K562 (cell line): Measurements from ENCODE around the gene MS4A6E. TPM values are rescaled to one million over a fixed set of nuclear protein-coding genes. Genes with fewer than 3 reads are reported as not detected.

ENCODE experiments used
- ATAC-seq: fragments of 200-7000 bp; cut with Tn5 transposase; 3 replicates; pipeline ENCODE4 v1.9.1; 2020; ENCODE audit warnings: moderate library complexity
- BruUV-seq: library from RNA; stranded (reverse); fragments of 400-500 nt; replicated peaks from 2 replicates; lab custom pipeline; 2021; lab: Mats Ljungman, UMichigan
- CTCF ChIA-PET: fragments of 300-600 bp; formaldehyde crosslinking; extraction: SDS; loops from one replicate; lab custom pipeline; 2021; ENCODE audit warnings: low intra/inter-chr PET ratio; lab: Yijun Ruan, JAX
- POLR2A ChIA-PET: fragments of 300-600, 350-650 bp; sonication (Branson Sonifier 250); formaldehyde crosslinking; extraction: SDS; loops from one replicate; lab custom pipeline; 2021; ENCODE audit warnings: antibody characterized with exemption, inconsistent platforms; lab: Yijun Ruan, JAX
- DNase-seq, 4 experiments: peaks; one replicate each; pipeline versions ENCODE4 v3.0.0 to v3.0.0-alpha.2; 2011 to 2018; ENCODE audit warnings: low spot score in 3 of 4, mixed read lengths in 3 of 4; ENCODE audit errors: extremely low read depth in 1 of 4
- FAIRE-seq: peaks from 2 replicates; lab custom pipeline; 2011; peaks lifted over from hg19 to GRCh38; lab: Jason Lieb, UNC
- H2AFZ ChIP-seq: 2 replicates; pipeline ENCODE4 v1.6.0; 2011; ENCODE audit warnings: low read depth, low read length, control low read depth, inconsistent platforms
- H3K27ac ChIP-seq: fragments of 200-600 bp; 3 replicates; pipeline ENCODE4 v1.8.0; 2011; ENCODE audit warnings: low read depth, mild to moderate bottlenecking, control low read depth, inconsistent platforms, low read length, moderate library complexity, mixed read lengths; ENCODE audit errors: extremely low read depth
- H3K27me3 ChIP-seq, 2 experiments: fragments of 300-600 bp in 1 of 2; 2 replicates in 1 of 2; 3 replicates in 1 of 2; pipeline versions ENCODE4 v1.6.0 to v1.8.0; 2011; ENCODE audit warnings: inconsistent platforms in 2 of 2, low read length in 2 of 2, mild to moderate bottlenecking in 1 of 2, mixed read lengths in 1 of 2, moderate library complexity in 1 of 2; ENCODE audit not compliant: control insufficient read depth in 2 of 2, insufficient read depth in 2 of 2
- H3K36me3 ChIP-seq: fragments of 300-600 bp; 3 replicates; pipeline ENCODE4 v1.8.0; 2011; ENCODE audit warnings: mild to moderate bottlenecking, low read length, inconsistent platforms; ENCODE audit not compliant: control insufficient read depth, insufficient read depth
- H3K4me1 ChIP-seq, 2 experiments: fragments of 200-600 bp in 1 of 2; replicated peaks in 1 of 2; 2 replicates in 1 of 2; 3 replicates in 1 of 2; pipeline versions ENCODE4 v1.5.1 to v1.8.0; 2011; ENCODE audit warnings: inconsistent platforms in 2 of 2, low read length in 2 of 2, mild to moderate bottlenecking in 1 of 2, mixed read lengths in 1 of 2, moderate library complexity in 1 of 2; ENCODE audit not compliant: control insufficient read depth in 2 of 2, insufficient read depth in 2 of 2
- H3K4me2 ChIP-seq: 2 replicates; pipeline ENCODE4 v1.6.1; 2011; ENCODE audit warnings: low read length, control low read depth, inconsistent platforms, mixed read lengths; ENCODE audit not compliant: insufficient read depth
- H3K4me3 ChIP-seq: fragments of 200-600 bp; sonication (generic), shearing (Covaris generic); 2 replicates; pipeline ENCODE4 v1.5.1; 2016; ENCODE audit warnings: control low read depth, inconsistent platforms
- H3K79me2 ChIP-seq: fragments of 200-600 bp; 3 replicates; pipeline ENCODE4 v1.8.0; 2011; ENCODE audit warnings: low read length, inconsistent platforms; ENCODE audit not compliant: control insufficient read depth, insufficient read depth
- H3K9ac ChIP-seq, 2 experiments: 2 replicates each; pipeline versions ENCODE4 v1.6.0 to v1.6.1; 2011; ENCODE audit warnings: low read depth in 2 of 2, low read length in 2 of 2, control low read depth in 1 of 2, inconsistent platforms in 1 of 2, mild to moderate bottlenecking in 1 of 2, mixed read lengths in 1 of 2; ENCODE audit not compliant: insufficient read depth in 1 of 2
- H3K9me1 ChIP-seq: one replicate; pipeline ENCODE4 v1.6.0; 2011; ENCODE audit warnings: inconsistent platforms, mild to moderate bottlenecking, low read length, moderate library complexity; ENCODE audit not compliant: control insufficient read depth, insufficient read depth
- H3K9me3 ChIP-seq: replicated peaks from 2 replicates; pipeline ENCODE4 v1.5.1; 2011; ENCODE audit warnings: low read depth, low read length, inconsistent platforms; ENCODE audit not compliant: control insufficient read depth, insufficient read depth
- H4K20me1 ChIP-seq: replicated peaks from 2 replicates; pipeline ENCODE4 v1.6.1; 2011; ENCODE audit warnings: low read length, inconsistent platforms, mixed read lengths; ENCODE audit not compliant: control insufficient read depth, insufficient read depth
- CREBBP ChIP-seq: IDR thresholded peaks from one replicate; pipeline ENCODE4 v1.6.1; 2012; ENCODE audit warnings: low read depth, mild to moderate bottlenecking, control low read depth, inconsistent platforms, low read length
- FOS ChIP-seq: IDR thresholded peaks from 3 replicates; pipeline ENCODE4 v1.6.1; 2011; ENCODE audit not compliant: insufficient read length; ENCODE audit errors: extremely low read depth
- KAT2B ChIP-seq: IDR thresholded peaks from one replicate; pipeline ENCODE4 v1.6.1; 2012; ENCODE audit warnings: low read depth, mild to moderate bottlenecking, control low read depth, inconsistent platforms, low read length, moderate library complexity
- PHF21A ChIP-seq: fragments of 450-650 bp; IDR thresholded peaks from 2 replicates; pipeline ENCODE4 v1.6.1; 2017; ENCODE audit warnings: low read depth, borderline replicate concordance
- PTBP1 ChIP-seq: fragments of 200-400 bp; formaldehyde crosslinking; IDR thresholded peaks from 2 replicates; pipeline ENCODE4 v1.6.1; 2017; ENCODE audit warnings: low read depth, low read length
- ZBTB7A ChIP-seq: IDR thresholded peaks from 2 replicates; pipeline ENCODE4 v1.6.1; 2011; ENCODE audit warnings: low read depth, mild to moderate bottlenecking, low read length, moderate library complexity, borderline replicate concordance; ENCODE audit not compliant: control insufficient read depth
- ZNF408 ChIP-seq: fragments of 250-450 bp; sonication (Bioruptor Pico); IDR thresholded peaks from 2 replicates; pipeline ENCODE4 v1.4.0; 2020; ENCODE audit warnings: low read depth, mild to moderate bottlenecking, moderate library complexity
- ZNF589 ChIP-seq: fragments of 200-800 bp; sonication (Bioruptor generic); IDR thresholded peaks from 2 replicates; pipeline ENCODE4 v1.6.1; 2016; ENCODE audit warnings: low read depth, missing genetic modification characterization, missing compliant biosample characterization
- ZNF77 ChIP-seq: fragments of 250-450 bp; sonication (Bioruptor Pico); IDR thresholded peaks from 2 replicates; pipeline ENCODE4 v1.5.0; 2020
- ZNF785 ChIP-seq: fragments of 250-450 bp; sonication (Bioruptor Pico); IDR thresholded peaks from 2 replicates; pipeline ENCODE4 v1.4.0; 2020; ENCODE audit warnings: mild to moderate bottlenecking
- whole genome bisulfite sequencing: fragments of 100-300 bp; shearing (Covaris generic); methylation state at CpG from one replicate; pipeline ENCODE4 v1.1.6; 2016; ENCODE audit warnings: low coverage, mixed read lengths; ENCODE audit not compliant: insufficient coverage; ENCODE audit errors: missing lambda C conversion rate; 5-methylcytosine and 5-hydroxymethylcytosine counted together
- in situ Hi-C: fragments of 300-500 bp; cut with MboI; formaldehyde crosslinking; loops from 4 replicates; pipeline ENCODE4 v1.15.0; 2018; ENCODE audit warnings: inconsistent platforms, mixed read lengths
- intact Hi-C: fragments of 100-400 bp; cut with micrococcal nuclease; formaldehyde crosslinking; loops from 2 replicates; pipeline ENCODE4 v1.14.2; 2022
- polyA plus RNA-seq, 8 experiments: library from polyadenylated mRNA; depleted of rRNA in 4 of 8; stranded (reverse) in 5 of 8; unstranded in 3 of 8; fragments of >200 nt; fragmentation: Nextera tagmentation in 2 of 8; fragmentation: Illumina TruSeq in 1 of 8; extraction: Ambion mirVana in 2 of 8; extraction: Trizol in 1 of 8; gene quantifications; 2 replicates each; pipeline versions ENCODE4 v1.2.1 to v1.2.3, GENCODE V29; 2011 to 2014; ENCODE audit warnings: inconsistent platforms in 1 of 8, missing spikeins in 1 of 8
- total RNA-seq, 7 experiments: library from RNA; depleted of rRNA in 6 of 7; stranded (reverse); fragments of >200 nt in 6 of 7; fragmentation: Illumina TruSeq in 2 of 7; extraction: Trizol in 2 of 7; gene quantifications; 2 replicates each; pipeline versions ENCODE4 v1.2.1 to v1.2.3, GENCODE V29; 2011 to 2021; ENCODE audit warnings: low replicate concordance in 1 of 7

The MS4A6E gene
- total and polyA plus RNA-seq, 9 of the 15 experiments (the other 6 are each of a cell fraction or from before 2014, with no cell fraction given) = 0.13 to 0.15 TPM; not detected in 7

GRCh38 chr11:60371854-60372253 is 44.8 kb downstream of the MS4A6E start (continued):
- no peak for TF ChIP-seq PTBP1

DNA sequence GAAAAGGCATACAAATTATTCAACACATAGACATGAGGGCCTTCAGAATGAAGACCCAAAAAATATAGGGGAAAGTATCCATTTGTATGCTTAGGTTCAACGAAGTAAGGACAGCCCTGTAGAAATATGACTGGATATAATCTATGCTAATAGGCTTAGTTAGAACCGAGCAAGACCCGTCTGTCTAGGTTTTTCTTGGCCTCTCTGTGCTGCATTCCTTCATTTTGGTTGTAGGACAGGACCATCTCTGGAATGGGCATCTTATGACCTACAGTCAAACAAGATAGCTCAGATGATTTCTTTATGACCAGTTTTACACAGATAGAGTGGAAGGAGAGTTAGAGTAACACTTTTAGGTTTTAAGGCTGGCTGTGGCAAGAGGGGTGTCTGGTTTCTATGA is 45.7 kb downstream of the MS4A6E start:
- FAIRE-seq = no peak
- BruUV-seq = no TSS peak

More for the DNA sequence above, 45.7 kb downstream of the MS4A6E start:
- 0% methylated on average over 3 of the region's 3 CpGs for whole genome bisulfite sequencing
- ATAC-seq = no peak
- in situ Hi-C loops (no loop called here), intact Hi-C loops (no loop called here)
- Histone ChIP-seq H3K9me1 (no peaks in the 10 kb centered on the region), H2AFZ (no peak overlapping the region), H3K4me3 (no peak overlapping the region), H3K36me3 (no peaks in the 10 kb centered on the region), H3K9me3 (no peaks in the 10 kb centered on the region), H3K9ac (no peak overlapping the region), H3K79me2 (no peaks in the 10 kb centered on the region), H3K27me3 (peaks cover 0 to 12% of the 10 kb centered on the region in 2 experiments; a peak in 3 of 5 replicates), H3K27ac (no peak overlapping the region), H3K4me2 (no peak overlapping the region), H4K20me1 (no peaks in the 10 kb centered on the region), H3K4me1 (no peaks in the 10 kb centered on the region)
- no peak for DNase-seq
- ChIA-PET POLR2A (interaction anchor here (1.0 kb wide), 1 partner anchor 11 kb away, joined by 3 read pairs; no protein-coding TSS in a partner anchor), CTCF (no interaction called here)
- no peak for TF ChIP-seq ZNF785 (CRISPR knock-in tag)
- no peak for TF ChIP-seq ZBTB7A
- TF ChIP-seq ZNF77 (CRISPR knock-in tag) = no peak
- TF ChIP-seq CREBBP = no peak
- no peak for TF ChIP-seq FOS
- TF ChIP-seq ZNF408 (CRISPR knock-in tag) = no peak
- no peak for TF ChIP-seq ZNF589 (CRISPR knock-in tag)
- TF ChIP-seq KAT2B = no peak
- no peak for TF ChIP-seq PHF21A
